ENCODE measurements around the gene CTNND2. TPM values are rescaled to one million over a fixed set of nuclear protein-coding genes. Genes with fewer than 3 reads are reported as not detected.

The CTNND2 gene
- total RNA-seq, 1 experiment from 2014 or later = 7.0 TPM

GRCh38 chr5:11044581-11044980, 859.7 kb downstream of the CTNND2 start:
- H3K36me3 Mint-ChIP-seq (ENCODE audit: insufficient read depth in 1 of 3, low read depth in 3 of 3) = no peaks in the 10 kb centered on the region
- H3K23me2 ChIP-seq (ENCODE audit: insufficient read length, low read depth, low read length, poor library complexity, severe bottlenecking) = no peaks in the 10 kb centered on the region
- H2BK5ac ChIP-seq (ENCODE audit: insufficient read length, low read length) = no peak overlapping the region
- no peak for DNase-seq
- H3K14ac ChIP-seq (ENCODE audit: insufficient read depth, low read length) = no peak overlapping the region
- no peak overlapping the region for H3T11ph ChIP-seq (ENCODE audit: low read length)
- H3K4me1 Mint-ChIP-seq = peaks cover 0 to 4% of the 10 kb centered on the region in 2 experiments; a peak in 2 of 4 replicates
- no peaks in the 10 kb centered on the region for H3K79me2 ChIP-seq (ENCODE audit: insufficient read depth, low read length)
- H3K79me1 ChIP-seq (ENCODE audit: insufficient read depth, low read depth, low read length, poor library complexity, severe bottlenecking) = no peaks in the 10 kb centered on the region
- H3K4me3 Mint-ChIP-seq = no peak overlapping the region
- H3K27me3 Mint-ChIP-seq (ENCODE audit: low read depth) = no peaks in the 10 kb centered on the region
- no peak overlapping the region for H2BK120ac ChIP-seq (ENCODE audit: low read depth, low read length, poor library complexity, severe bottlenecking)
- H3K4me1 ChIP-seq (ENCODE audit: insufficient read depth, low read length) = no peaks in the 10 kb centered on the region
- H3K4ac ChIP-seq (ENCODE audit: low read depth, low read length) = no peak overlapping the region
- H3K18ac ChIP-seq (ENCODE audit: insufficient read length, low read depth, low read length) = no peak overlapping the region
- no peak overlapping the region for H2BK20ac ChIP-seq (ENCODE audit: low read depth, low read length, poor library complexity, severe bottlenecking)
- H4K5ac ChIP-seq (ENCODE audit: insufficient read length, low read depth, low read length) = no peak overlapping the region
- no peaks in the 10 kb centered on the region for H3K9me3 ChIP-seq (ENCODE audit: control insufficient read depth, low read depth, low read length)
- TF ChIP-seq CTCF (conservative IDR thresholded peaks at IDR 0.05) = no peak
- no peak overlapping the region for H2AFZ ChIP-seq (ENCODE audit: low read length)
- no peak overlapping the region for H4K8ac ChIP-seq (replicated peaks; ENCODE audit: insufficient read length, low read depth, low read length)
- H3K56ac ChIP-seq (ENCODE audit: insufficient read length, low read depth, low read length) = no peak overlapping the region
- H3K4me2 ChIP-seq (ENCODE audit: insufficient read depth, insufficient read length, low read length) = no peak overlapping the region
- no peak overlapping the region for H3K9ac ChIP-seq (ENCODE audit: extremely low read depth, insufficient read length, low read length)
- no peaks in the 10 kb centered on the region for H3K9me3 Mint-ChIP-seq
- H2AK5ac ChIP-seq (ENCODE audit: insufficient read length, low read length) = no peak overlapping the region
- no peak overlapping the region for H2BK12ac ChIP-seq (ENCODE audit: insufficient read length, low read depth, low read length)
- no peak overlapping the region for H3K27ac ChIP-seq (ENCODE audit: insufficient read length, low read depth, low read length)
- H3K23ac ChIP-seq (ENCODE audit: insufficient read length, low read depth, low read length) = no peak overlapping the region
- H4K20me1 ChIP-seq (ENCODE audit: control insufficient read depth, insufficient read depth, insufficient read length) = no peaks in the 10 kb centered on the region
- no peak overlapping the region for H4K91ac ChIP-seq (ENCODE audit: insufficient read length, low read depth, low read length)
- H2BK15ac ChIP-seq (ENCODE audit: low read depth, low read length) = no peak overlapping the region
- H3K27ac Mint-ChIP-seq = no peak overlapping the region
- H3K27me3 ChIP-seq (ENCODE audit: insufficient read depth, low read length) = no peaks in the 10 kb centered on the region
